D721Med (cell line): ENCODE results near the gene FAM98C.
A peak's percentile ranks its signal among the peaks of the same experiment; 100 is the strongest.

ENCODE experiments used
- DNase-seq: peaks from one replicate; pipeline ENCODE4 v3.0.0; 2011; ENCODE audit warnings: low spot score; ENCODE audit not compliant: insufficient read length
- FAIRE-seq: peaks from 2 replicates; lab custom pipeline; 2011; peaks lifted over from hg19 to GRCh38; lab: Jason Lieb, UNC
- TF ChIP-seq, protein P1 (sequence below): IDR thresholded peaks from 2 replicates; pipeline ENCODE4 v1.5.1; 2012; ENCODE audit warnings: mild to moderate bottlenecking, control low read depth; ENCODE audit not compliant: insufficient read depth; ENCODE audit errors: missing control alignments

Gene FAM98C

GRCh38 chr19:38440592-38440991 is 37.7 kb downstream of the FAM98C start:
- FAIRE-seq (no peak), DNase-seq (no peak)
- TF ChIP-seq, protein P1, sequence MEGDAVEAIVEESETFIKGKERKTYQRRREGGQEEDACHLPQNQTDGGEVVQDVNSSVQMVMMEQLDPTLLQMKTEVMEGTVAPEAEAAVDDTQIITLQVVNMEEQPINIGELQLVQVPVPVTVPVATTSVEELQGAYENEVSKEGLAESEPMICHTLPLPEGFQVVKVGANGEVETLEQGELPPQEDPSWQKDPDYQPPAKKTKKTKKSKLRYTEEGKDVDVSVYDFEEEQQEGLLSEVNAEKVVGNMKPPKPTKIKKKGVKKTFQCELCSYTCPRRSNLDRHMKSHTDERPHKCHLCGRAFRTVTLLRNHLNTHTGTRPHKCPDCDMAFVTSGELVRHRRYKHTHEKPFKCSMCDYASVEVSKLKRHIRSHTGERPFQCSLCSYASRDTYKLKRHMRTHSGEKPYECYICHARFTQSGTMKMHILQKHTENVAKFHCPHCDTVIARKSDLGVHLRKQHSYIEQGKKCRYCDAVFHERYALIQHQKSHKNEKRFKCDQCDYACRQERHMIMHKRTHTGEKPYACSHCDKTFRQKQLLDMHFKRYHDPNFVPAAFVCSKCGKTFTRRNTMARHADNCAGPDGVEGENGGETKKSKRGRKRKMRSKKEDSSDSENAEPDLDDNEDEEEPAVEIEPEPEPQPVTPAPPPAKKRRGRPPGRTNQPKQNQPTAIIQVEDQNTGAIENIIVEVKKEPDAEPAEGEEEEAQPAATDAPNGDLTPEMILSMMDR: no peak

- FAIRE-seq (no peak), DNase-seq (no peak)
- TF ChIP-seq, protein P1: peak; percentile 10
These were observed 38.9 kb downstream of the FAM98C start for GRCh38 chr19:38441657-38442348.

- TF ChIP-seq, protein P1: no peak
- FAIRE-seq (no peak), DNase-seq (no peak)
These were observed 39.8 kb downstream of the FAM98C start for GRCh38 chr19:38442736-38443135.

DNA sequence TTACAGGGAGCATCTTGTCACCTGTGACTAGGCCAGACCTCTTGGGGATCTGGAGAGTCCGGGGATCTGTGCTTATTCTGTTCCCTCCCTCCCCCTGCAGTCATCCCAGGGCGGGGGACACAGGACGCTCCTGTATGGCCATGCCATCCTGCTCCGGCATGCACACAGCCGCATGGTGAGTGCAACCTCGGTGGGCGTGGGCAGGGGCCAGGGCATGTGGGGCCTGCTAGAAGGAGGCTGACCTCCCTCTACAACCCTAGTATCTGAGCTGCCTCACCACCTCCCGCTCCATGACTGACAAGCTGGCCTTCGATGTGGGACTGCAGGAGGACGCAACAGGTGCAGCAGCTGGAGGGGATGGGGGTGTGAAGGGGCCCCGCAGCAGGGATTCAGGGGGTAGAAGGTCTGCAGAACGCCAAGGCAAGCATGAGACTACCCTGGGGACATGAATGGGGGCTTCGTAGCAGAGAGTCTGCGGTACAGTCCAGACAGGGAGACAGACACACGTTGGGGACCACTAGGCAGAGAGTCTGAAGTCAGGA is 40.6 kb downstream of the FAM98C start:
- DNase-seq (no peak), FAIRE-seq (no peak)
- TF ChIP-seq, protein P1: no peak

GRCh38 chr19:38444026-38444425 is 41.1 kb downstream of the FAM98C start:
- DNase-seq (no peak), FAIRE-seq (no peak)
- TF ChIP-seq, protein P1: no peak

- FAIRE-seq (no peak), DNase-seq (no peak)
- TF ChIP-seq, protein P1: no peak
These were observed 42.5 kb downstream of the FAM98C start for GRCh38 chr19:38445362-38445761.

GRCh38 chr19:38448225-38448624 is 45.3 kb downstream of the FAM98C start:
- DNase-seq: no peak
- TF ChIP-seq, protein P1: no peak
- FAIRE-seq: no peak
